ENCODE data around the gene NR2F1-AS1.

DNA sequence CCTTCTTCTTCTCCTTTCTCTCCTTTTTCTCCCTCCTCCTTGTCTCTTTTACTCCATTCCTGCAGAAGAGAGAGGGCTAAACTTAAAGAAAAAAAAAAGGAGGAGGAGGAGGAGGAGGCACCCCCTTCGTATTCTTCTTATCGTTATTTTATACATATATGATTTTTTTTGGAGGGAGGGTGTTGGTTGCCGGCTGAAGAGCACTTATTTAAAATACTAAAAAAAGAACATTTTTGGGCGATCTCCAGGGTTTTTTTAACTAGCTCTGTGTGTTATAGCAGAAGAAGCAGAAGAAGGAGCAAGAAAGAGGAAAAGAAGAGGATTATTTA lies 2.4 kb upstream of the NR2F1-AS1 start:
- TF ChIP-seq, protein P1, sequence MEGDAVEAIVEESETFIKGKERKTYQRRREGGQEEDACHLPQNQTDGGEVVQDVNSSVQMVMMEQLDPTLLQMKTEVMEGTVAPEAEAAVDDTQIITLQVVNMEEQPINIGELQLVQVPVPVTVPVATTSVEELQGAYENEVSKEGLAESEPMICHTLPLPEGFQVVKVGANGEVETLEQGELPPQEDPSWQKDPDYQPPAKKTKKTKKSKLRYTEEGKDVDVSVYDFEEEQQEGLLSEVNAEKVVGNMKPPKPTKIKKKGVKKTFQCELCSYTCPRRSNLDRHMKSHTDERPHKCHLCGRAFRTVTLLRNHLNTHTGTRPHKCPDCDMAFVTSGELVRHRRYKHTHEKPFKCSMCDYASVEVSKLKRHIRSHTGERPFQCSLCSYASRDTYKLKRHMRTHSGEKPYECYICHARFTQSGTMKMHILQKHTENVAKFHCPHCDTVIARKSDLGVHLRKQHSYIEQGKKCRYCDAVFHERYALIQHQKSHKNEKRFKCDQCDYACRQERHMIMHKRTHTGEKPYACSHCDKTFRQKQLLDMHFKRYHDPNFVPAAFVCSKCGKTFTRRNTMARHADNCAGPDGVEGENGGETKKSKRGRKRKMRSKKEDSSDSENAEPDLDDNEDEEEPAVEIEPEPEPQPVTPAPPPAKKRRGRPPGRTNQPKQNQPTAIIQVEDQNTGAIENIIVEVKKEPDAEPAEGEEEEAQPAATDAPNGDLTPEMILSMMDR (IDR thresholded peaks at IDR 0.05) = no peak
- no peak for TF ChIP-seq POLR2A (IDR thresholded peaks at IDR 0.05)
